HS-5 (cell line): ENCODE data around the gene MYH7.
"Not testable (repeated sequence)": the region's sequence is repeated elsewhere in the genome, so short reads cannot be mapped to it uniquely, and the experiment has no call there.

Experiments
- DNase-seq: peaks from one replicate; pipeline ENCODE4 v3.0.0-alpha.2; 2012; ENCODE audit warnings: low read depth

MYH7 gene

DNA sequence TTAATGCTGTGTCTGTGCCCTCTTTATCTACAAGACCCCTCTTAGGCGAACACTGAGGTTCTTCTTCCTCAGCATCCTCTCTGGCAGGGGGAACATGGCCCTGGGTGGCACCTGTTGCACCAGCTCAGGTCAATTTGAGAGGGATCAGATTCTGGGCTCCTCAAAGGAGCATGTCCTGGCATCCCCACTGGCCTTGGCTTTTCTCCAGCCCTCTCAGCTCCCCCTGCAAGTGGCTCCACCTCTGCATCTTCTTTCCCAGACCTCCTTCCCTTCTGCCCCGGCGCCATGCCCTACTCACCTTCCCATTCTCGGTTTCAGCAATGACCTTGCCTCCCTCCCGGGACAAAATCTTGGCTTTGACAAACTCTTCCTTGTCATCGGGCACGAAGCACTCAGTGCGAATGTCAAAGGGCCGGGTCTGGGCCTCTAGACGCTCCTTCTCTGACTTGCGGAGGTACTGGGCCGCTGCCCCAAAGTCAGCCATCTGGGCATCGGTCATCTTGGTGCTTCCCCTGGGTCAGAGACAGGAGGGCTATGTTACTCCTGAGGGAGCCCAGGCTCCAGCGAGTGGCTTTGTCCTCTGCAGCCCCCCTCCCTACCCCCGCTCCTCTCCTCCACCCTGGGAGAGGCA lies 28.6 kb downstream of the MYH7 start:
- no peak for DNase-seq

DNA sequence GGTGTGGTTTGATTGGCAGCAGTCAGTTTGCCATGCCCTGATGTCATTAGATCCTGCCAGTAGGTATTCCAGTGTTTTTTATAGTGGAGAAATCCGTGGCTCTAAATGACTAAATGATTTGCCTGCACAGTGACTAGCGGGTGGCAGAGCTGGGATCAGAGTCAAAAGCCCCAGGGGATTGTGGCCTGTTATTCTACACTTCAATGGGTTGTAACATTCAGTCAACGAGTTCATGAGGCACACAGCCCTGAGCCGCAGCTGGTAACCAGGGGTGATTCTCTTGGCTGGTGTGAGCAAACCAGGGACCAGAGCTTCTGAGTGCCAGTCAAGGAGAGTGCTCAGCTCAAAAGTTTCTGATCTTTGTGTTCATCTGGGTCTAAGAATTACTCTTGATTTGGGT lies 29.2 kb downstream of the MYH7 start:
- DNase-seq = no peak

DNA sequence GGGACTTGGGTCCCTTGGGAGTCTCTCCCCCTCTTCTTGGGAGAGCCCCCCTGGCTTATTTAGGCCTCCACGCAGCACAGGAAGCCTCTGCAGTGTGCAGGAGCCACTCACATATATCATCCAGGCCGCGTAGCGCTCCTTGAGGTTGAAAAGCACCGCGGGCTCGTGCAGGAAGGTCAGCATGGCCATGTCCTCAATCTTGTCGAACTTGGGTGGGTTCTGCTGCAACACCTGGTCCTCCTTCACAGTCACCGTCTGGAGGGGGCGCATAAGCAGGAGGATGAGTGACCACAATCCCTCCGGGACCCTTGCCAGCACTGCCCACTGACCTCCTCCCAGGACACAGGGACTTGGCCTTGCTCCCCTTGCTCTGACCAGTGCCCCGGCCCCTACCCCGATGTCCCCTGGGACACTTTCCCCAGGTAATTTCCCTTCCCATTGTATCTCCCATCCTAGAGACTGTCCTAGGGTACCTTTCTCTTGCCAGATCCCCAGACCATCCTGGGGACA lies 29.9 kb downstream of the MYH7 start:
- no peak for DNase-seq

DNA sequence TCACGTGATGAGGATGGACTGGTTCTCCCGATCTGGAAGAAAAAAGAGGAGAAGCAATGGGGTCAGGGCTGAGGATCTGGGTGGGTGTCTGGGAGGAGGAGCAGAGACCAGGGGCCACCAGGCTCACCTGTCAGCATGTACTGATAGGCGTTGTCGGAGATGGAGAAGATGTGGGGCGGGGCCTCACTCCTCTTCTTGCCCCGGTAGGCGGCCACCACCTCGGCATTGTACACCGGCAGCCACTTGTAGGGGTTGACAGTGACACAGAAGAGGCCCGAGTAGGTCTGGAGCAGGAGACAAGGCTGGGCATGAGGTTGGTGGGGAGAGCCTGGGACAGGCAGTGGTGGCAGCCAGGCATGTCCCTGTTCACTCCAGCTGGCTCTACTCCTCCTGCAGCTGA lies 30.4 kb downstream of the MYH7 start:
- DNase-seq = no peak

DNA sequence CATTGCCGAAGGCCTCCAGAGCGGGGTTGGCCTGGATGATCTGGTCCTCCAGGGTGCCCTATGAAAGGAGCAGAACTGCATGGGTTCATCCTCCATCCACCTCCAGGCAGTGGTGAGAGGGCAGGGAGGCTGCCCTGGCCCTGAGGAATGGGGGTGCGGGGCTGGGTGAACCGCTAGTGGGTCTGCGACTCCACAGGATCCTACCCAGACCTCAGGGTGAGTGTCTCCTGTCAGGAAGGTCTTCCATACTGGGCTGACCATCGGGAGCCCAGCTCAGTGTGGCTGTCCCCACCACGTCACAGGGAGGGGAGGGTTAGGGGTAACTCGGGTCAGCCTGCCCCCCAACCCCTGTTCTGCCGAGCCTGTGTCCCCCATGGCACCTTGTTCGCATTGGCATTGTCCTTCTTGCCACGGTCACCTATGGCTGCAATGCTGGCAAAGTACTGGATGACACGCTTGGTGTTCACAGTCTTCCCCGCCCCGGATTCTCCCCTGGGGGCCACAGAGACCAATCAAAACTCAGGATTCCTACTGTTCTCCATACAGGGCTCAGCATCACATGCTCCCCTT lies 31.0 kb downstream of the MYH7 start:
- DNase-seq = no peak

DNA sequence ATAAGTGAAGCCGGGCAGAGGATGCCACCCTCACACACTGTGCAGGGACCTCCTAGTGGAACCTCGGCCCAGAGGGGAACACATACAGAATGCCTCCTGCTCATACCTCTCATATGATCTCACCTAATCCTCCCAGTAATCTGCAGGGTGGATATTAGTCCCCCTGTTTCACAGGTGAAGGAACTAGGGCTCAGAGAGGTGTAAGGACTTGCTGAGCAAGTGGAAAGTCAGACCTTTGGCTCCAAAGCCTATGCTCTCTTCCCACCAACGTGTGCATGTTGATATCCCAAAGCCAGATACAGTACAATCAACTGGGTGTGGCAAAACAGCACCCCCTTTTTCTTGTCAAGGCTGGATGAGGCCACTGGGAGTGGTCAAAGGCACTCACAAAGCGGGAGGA lies 31.6 kb downstream of the MYH7 start:
- DNase-seq = no peak

DNA sequence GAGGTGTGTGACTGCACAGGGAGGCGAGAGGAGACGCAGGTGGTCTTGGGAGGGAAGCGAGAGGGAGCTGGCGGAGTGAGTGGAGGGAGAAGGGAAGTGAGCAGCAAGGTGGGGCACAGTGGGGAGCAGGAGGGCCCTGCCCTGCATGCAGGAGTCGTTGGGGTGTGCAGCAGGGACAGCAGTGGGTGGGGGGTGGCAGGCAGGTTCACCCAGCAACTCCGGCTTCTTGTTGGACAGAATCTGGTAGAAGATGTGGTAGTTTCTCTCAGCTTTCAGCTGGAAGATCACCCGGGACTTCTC lies 32.4 kb downstream of the MYH7 start:
- DNase-seq = no peak

DNA sequence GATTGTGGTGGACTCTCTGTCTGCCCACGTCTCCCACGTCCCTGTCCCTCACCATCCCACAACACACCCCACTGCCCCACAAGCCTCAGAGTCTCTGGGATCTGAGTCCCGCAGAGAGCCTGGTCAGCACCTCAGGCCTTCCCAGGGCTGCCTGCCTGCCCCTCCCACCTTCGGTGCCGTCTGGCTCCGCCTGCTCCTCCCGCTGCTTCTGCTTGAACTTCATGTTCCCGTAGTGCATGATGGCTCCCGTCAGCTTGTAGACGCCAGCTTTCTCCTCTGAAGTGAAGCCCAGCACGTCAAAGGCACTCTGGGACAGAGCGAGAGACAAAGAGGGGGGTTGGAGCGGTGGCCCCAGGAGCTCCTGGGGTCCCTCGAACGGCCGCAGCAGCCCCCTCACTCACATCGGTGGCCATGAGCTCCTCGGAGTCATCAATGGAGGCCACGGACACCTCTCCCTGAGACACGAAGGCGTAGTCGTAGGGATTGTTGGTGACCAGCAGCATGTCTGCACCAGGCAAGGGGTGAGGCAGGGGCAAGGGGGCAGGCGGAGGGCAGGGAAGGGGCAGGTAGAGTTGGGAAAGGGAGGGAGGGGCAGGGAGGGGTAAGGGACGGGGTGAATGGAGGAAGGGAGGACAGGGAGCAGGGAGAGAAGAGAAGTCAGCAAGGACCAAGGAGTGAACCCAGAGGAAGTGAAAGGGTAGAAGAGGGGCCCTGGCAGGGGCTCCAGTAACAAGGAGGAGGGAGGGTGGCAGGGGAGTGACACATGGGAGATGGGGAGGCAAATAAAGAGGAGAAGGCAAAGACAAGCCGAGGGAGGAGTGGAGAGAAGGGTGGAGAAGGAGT lies 32.9 kb downstream of the MYH7 start:
- DNase-seq = no peak

DNA sequence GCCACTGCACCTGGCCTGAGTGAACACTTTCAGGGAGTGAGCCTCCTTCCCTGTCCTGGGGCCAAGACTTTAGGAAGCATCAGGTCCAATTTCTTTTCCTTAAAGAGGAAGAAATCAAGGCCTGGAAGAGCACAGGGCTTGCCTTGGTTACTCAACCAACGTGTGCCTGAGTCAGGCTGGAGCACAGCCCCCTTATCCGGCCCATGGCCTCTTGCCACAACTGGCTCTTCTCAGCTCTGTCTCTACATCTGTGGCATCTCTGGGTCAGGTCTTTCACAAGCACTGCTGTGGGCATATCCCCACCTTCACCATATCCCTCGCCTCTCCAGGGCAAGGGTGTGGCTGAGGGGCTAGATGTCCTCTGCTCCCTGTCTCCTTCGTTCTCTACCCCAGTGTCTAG lies 34.2 kb downstream of the MYH7 start:
- DNase-seq = no peak

DNA sequence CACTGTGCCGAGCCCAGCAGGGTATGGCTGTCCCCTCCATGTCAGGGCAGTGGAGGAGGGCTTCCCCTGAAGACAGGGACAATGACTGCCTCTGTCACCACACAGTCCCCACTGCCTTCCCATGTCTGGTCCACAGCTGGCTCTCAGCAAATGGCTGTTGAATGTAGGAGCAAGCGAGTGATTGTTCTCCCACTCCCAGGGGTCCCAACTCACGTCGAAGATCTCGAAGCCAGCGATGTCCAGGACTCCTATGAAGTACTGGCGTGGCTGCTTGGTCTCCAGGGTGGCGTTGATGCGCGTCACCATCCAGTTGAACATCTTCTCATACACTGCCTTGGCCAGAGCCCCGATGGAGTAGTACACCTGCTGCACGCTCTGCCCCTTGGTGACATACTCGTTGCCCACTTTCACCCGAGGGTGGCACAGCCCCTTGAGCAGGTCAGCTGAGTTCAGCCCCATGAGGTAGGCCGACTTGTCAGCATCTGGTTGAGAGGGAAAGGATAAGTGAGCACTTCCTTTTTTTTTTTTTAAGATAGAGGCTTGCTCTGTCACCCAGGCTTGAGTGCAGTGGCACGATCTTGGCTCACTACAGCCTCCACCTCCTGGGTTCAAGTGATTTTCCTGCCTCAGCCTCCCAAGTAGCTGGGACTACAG lies 34.8 kb downstream of the MYH7 start:
- not testable (repeated sequence) for DNase-seq

DNA sequence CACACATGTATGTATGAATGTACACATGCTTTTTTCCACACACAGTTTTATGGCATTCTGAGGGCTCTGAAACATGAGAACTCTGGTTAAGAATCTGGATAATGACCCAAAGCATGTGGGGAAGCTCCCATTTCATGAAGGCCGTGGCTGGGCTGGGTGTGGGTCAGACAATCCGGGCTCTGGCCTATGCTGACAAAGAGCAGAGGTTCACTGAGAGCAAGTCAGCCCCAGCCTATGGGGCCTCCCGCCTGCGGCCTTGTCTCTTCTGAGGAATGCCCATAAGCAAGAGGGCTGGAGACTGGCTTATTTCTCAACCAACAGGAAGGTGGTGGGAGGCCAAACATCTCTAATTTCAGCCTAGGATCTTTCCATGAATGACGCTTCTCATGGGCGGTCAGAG lies 35.9 kb downstream of the MYH7 start:
- no peak for DNase-seq

DNA sequence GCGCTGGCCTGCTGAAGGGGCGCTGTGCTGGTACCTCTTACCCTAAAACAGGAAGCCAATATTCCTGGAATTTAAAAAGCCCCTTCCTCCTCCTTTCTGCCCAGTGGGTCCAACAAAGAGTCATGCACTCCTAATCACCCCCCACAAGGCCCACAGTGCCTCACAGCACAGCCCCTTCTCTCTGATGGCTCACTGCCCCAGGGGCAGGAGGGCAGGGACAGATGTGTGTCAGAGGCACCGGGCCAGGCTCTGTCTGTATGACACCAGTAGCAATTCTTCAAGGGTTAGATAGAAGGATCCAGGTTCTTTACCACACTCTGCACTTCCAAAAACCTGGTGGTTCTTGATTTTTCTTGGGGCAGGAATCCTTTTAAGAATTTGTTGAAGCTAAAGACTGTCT lies 36.3 kb downstream of the MYH7 start:
- no peak for DNase-seq

DNA sequence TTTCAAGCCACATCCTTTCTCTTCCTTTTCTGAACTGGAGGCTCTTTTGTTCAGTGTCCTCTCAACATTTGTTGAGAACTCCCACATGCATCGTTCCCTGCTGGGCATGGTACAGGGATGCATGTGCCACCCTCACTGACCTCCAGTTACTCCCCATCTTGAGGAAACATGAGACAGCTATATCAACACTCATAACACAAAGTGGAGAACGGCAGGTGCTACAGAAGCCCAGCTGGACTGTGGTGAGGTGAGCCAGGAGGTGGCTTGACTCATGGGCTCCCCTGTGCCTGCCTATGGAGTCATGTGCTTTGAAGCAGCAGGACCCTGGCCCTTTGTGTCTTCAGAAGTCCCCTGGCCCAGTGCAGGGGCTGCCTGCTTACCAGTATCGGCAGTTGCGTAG lies 37.1 kb downstream of the MYH7 start:
- no peak for DNase-seq

DNA sequence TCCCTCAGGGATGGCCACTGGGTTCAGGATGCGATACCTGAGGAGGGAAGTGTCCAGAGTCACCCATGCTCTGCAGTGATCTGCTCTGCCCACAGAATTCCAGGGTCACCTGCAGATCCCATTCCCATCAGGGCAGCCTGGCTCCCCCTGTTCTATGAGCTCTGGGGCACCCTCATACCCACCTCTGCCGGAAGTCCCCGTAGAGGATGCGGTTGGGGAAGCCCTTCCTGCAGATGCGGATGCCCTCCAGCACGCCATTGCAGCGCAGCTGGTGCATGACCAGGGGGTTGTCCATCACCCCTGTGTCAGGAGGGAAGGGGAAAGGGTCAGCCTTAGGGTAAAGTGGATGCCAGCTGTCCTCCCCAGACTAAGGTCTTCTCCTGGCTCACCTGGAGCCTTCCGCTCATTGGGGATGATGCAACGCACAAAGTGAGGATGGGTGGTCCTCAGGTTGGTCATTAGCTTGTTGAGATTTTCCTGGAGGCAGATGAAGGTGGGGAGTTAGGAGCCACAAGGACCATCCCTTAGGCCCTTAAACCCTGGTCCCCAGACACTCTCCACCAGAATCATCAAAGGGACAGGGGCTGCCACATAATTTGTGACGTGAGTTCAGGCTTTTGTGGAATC lies 38.6 kb downstream of the MYH7 start:
- DNase-seq = no peak

DNA sequence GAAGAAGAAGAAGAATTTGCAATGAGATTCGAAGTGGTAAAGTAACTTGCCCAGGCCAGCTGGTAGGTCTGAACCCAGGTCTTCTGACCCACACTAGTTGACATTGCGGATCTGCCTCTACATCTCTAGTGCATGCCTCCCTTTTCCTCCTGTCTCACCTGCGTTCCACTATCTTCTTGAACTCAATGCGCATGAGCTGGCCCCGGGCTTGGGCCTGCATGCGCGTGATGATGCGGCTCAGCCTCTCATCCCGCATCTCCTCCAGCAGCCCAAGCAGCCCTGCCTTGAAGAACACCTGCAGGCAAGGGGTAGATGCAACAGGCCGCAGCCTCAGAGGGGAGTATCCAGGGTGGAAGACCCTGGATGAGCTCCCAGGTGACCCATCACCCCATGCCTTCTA lies 39.3 kb downstream of the MYH7 start:
- DNase-seq = no peak

DNA sequence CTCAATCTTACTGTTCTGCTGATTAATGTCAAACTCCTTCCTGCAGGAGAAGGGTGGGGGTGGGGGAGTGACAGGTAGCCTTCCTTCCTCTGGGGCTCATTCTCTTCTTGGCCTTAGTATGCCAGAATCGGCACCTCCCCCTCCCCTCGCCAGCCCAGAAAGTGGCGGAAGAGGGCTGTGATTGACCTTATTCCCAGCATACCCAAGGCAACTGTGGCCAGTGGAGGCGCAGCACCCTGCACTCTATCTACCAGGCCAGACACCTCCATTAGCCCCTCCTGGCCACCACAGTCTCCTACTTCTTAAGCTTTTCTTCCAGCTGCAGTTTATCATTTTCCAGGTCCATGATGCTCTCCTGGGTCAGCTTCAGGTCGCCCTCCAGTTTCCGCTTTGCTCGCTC lies 42.8 kb downstream of the MYH7 start:
- no peak for DNase-seq

DNA sequence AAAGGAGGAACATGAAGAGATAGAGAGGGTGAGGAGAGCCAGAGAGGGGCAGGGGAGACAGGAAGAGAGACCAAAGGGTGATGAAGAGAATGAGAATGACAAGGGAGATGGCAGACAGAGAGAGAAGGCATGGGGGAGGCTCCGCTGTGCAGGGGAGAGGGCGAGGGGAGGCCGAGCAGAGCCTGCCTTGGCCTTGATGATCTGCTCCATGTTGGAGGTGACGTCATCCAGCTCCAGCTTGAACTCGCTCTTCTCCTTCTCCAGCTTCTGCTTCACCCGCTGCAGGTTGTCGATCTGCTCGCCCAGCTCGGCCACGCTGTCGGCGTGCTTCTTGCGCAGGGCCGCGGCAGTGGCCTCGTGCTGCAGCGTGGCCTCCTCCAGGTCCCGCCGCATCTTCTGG lies 45.6 kb downstream of the MYH7 start:
- not testable (repeated sequence) for DNase-seq

DNA sequence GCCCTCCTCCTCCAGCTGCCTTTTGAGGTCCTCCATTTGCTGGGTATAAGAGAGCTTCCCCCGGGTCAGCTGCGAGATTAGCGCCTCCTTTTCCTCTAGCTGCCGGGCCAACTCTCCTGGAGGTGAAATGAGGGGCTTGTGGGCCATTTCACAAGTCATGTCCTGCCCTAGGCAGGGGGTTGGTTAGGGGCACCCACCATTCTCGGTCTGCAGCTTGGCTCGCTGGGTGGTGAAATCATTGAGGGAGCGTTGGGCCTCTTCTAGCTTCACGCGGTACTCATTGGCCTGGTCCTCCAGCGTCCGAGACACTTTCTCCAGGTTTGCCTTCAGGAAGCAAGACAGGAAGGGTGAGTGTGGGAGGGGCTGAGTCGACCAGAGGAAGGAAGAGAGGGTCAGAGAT lies 46.1 kb downstream of the MYH7 start:
- no peak for DNase-seq

DNA sequence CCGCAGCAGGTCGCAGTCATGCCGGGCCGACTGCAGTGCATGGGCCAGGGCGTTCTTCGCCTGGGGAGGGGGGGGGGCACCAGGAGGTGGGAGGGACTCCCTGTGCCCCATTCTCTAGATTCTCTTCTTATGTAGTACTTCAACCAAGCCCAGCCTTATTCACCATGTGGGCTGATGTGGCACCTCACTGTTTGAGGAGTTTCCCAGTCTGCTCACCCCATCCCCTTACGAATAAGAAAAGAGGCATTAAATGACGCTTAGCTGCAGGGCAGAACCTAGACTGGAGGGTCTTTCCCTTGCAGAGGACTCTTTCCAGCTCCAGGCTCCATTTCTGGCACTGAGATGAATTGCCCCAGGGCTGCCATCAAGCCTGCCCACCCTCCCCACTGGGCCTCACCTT lies 46.5 kb downstream of the MYH7 start:
- no peak for DNase-seq

DNA sequence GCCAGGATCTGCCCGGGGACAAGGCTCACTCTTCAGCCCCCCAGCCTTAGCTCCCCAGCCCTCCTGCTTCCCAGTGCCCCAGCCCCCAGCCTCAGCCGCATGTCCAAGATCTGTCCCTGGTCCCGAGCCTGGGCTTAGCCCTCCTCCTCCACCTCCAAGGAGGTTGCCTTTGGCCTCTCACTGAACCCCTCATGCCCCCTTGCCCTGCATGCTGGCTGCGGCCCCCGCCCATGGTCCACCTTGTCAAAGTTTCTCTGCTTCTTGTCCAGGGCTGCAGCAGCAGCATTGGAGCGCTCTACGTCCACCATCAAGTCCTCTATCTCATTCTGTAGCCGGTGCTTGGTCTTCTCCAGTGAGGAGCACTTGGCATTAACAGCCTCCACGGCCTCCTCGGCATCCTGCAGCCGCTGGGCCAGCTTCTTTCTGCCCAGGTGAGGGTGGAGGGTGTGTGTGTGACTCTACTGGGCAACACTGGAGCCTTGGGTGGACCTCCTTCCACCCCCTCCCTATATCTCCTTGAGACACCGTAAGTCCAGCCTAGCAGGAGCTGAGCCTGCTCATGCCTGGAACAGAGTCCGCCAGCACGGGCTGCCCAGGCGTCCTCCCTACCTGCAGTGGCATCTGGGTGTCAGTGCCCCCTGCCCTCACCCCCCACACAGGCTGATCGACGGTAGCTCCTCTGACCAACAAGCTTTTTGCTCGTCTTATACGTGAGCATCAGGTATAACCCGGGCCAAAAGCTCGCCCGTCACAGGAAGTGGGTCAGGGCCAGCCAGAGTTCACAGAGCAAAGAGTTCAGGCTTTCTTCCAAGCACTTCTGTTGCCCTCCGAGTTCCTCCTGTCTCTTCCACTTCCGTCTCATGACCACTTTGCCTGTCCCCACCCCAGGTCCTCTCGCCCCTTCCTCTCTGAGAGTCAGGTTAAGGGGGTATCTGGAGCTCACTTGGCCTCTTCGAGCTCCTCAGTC lies 47.3 kb downstream of the MYH7 start:
- no peak for DNase-seq

DNA sequence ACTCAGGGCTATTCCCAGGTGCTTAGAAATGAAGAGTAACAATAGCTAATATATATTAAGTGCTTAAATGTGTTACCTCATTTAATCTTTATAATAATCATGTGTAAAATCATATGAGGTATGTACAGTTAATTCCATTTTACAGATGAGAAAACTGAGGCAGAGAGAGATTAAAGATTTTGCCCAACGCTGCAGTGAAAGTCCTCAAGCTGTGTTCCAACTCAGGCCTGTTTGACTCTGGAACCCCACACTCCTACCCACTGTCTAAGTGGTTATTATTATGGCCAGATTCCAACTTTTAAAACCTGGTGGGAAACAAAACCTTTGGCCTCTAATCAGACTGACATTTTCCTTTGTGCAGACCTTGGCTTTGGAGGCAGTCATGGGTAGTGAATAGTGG lies 48.5 kb downstream of the MYH7 start:
- DNase-seq = no peak
